Activated CD4-positive, alpha-beta memory T cell treated with anti-CD3 and anti-CD28 coated beads, Interleukin-2, amount 10 ng/mL, durations not matched to agents 7 days and 5 days (primary cell): ENCODE measurements around the gene PSORS1C2. TPM values are rescaled to one million over a fixed set of nuclear protein-coding genes. Genes with fewer than 3 reads are reported as not detected.
A peak's percentile ranks its signal among the peaks of the same experiment; 100 is the strongest.

Source experiments
- CTCF ChIA-PET: fragments of 350-600 bp; sonication (Branson Sonifier 250); formaldehyde crosslinking; loops from one replicate; lab custom pipeline; 2021; ENCODE audit warnings: antibody characterized with exemption, inconsistent platforms; lab: Charles Lee
- POLR2A ChIA-PET: fragments of 350-600 bp; sonication (Branson Sonifier 250); formaldehyde crosslinking; loops from one replicate; lab custom pipeline; 2021; ENCODE audit warnings: antibody characterized with exemption; lab: Charles Lee
- DNase-seq: peaks from one replicate; pipeline ENCODE4 v3.0.0-alpha.2; 2020
- H3K27ac Mint-ChIP-seq: one replicate; pipeline ENCODE4 v1.8.0; 2021; ENCODE audit warnings: mild to moderate bottlenecking, mixed read lengths
- H3K27me3 Mint-ChIP-seq: one replicate; pipeline ENCODE4 v1.8.0; 2021; ENCODE audit warnings: mixed read lengths
- H3K36me3 Mint-ChIP-seq: one replicate; pipeline ENCODE4 v1.8.0; 2021; ENCODE audit warnings: low read depth, mixed read lengths
- H3K4me1 Mint-ChIP-seq: one replicate; pipeline ENCODE4 v1.8.0; 2021; ENCODE audit warnings: mixed read lengths
- H3K4me3 Mint-ChIP-seq: one replicate; pipeline ENCODE4 v1.8.0; 2021; ENCODE audit warnings: mild to moderate bottlenecking, mixed read lengths
- H3K9me3 Mint-ChIP-seq: one replicate; pipeline ENCODE4 v1.8.0; 2021; ENCODE audit warnings: mixed read lengths
- total RNA-seq, 2 experiments: library from RNA; stranded (reverse); gene quantifications; one replicate each; pipeline ENCODE4 v1.2.3, GENCODE V29; 2021

Gene PSORS1C2
- total RNA-seq, 2 experiments from 2014 or later: not detected

- H3K27ac Mint-ChIP-seq: no peak overlapping the region
- no peaks in the 10 kb centered on the region for H3K9me3 Mint-ChIP-seq
- POLR2A ChIA-PET: interaction anchor here (1.2 kb wide), 1 partner anchor 35 kb away, joined by 3 read pairs; no protein-coding TSS in a partner anchor
- peaks cover 41% of the 10 kb centered on the region for H3K36me3 Mint-ChIP-seq
- DNase-seq: no peak
- CTCF ChIA-PET: no interaction called here
- no peak overlapping the region for H3K4me3 Mint-ChIP-seq
- H3K27me3 Mint-ChIP-seq: no peaks in the 10 kb centered on the region
- H3K4me1 Mint-ChIP-seq: peaks cover 41% of the 10 kb centered on the region
Measured at GRCh38 chr6:31163922-31164321, 25.1 kb upstream of the PSORS1C2 start.

- Mint-ChIP-seq H3K36me3 (peaks cover 45% of the 10 kb centered on the region), H3K27me3 (no peaks in the 10 kb centered on the region), H3K9me3 (no peaks in the 10 kb centered on the region), H3K4me3 (no peak overlapping the region), H3K4me1 (peaks cover 43% of the 10 kb centered on the region), H3K27ac (no peak overlapping the region)
- ChIA-PET CTCF (interaction anchor here (0.9 kb wide), 1 partner anchor 205 kb away, joined by 3 read pairs; no protein-coding TSS in a partner anchor), POLR2A (interaction anchor here (1.2 to 1.4 kb wide), 2 partner anchors 36 to 237 kb away, joined by 3 read pairs; no protein-coding TSS in a partner anchor)
- no peak for DNase-seq
Measured at GRCh38 chr6:31162463-31163165, 23.7 kb upstream of the PSORS1C2 start.

GRCh38 chr6:31161216-31162126 is 22.6 kb upstream of the PSORS1C2 start:
- Mint-ChIP-seq H3K4me1 (peaks cover 53% of the 10 kb centered on the region), H3K4me3 (peak overlapping the region; percentile 26)

GRCh38 chr6:31158863-31159855 is 20.3 kb upstream of the PSORS1C2 start:
- H3K4me3 Mint-ChIP-seq: peak overlapping the region; percentile 79

More at GRCh38 chr6:31161216-31162126, 22.6 kb upstream of the PSORS1C2 start:
- POLR2A ChIA-PET: interaction anchor here (1.4 to 1.5 kb wide), 2 partner anchors 238 to 413 kb away, joined by 3 to 4 read pairs; no protein-coding TSS in a partner anchor
- Mint-ChIP-seq H3K27me3 (no peaks in the 10 kb centered on the region), H3K36me3 (peaks cover 45% of the 10 kb centered on the region), H3K27ac (no peak overlapping the region), H3K9me3 (no peaks in the 10 kb centered on the region)
- CTCF ChIA-PET: interaction anchor here (0.7 kb wide), 1 partner anchor 454 kb away, joined by 4 read pairs; no protein-coding TSS in a partner anchor
- DNase-seq: no peak

GRCh38 chr6:31158140-31158862 is 19.4 kb upstream of the PSORS1C2 start, which contains the start of gene TCF19:
TSS of gene TCF19 (plus strand) at chr6:31158589. CDS start at chr6:31159470, 881 bp downstream.
- H3K36me3 Mint-ChIP-seq: peaks cover 46% of the 10 kb centered on the region
- POLR2A ChIA-PET: interaction anchor here (0.9 to 3.1 kb wide), 16 partner anchors 14 to 494 kb away, joined by 3 to 21 read pairs (median 4); partner anchors contain the start of genes BAG6 and DDX39B

More at GRCh38 chr6:31158863-31159855, 20.3 kb upstream of the PSORS1C2 start:
- Mint-ChIP-seq H3K36me3 (peaks cover 52% of the 10 kb centered on the region), H3K9me3 (no peaks in the 10 kb centered on the region), H3K27me3 (no peaks in the 10 kb centered on the region), H3K27ac (peak overlapping the region; percentile 62), H3K4me1 (peaks cover 56% of the 10 kb centered on the region)
- CTCF ChIA-PET: interaction anchor here (0.7 to 4.2 kb wide), 5 partner anchors 34 to 382 kb away, joined by 3 to 19 read pairs (median 4); partner anchors contain the start of gene DDX39B
- POLR2A ChIA-PET: interaction anchor here (0.9 to 3.1 kb wide), 18 partner anchors 11 to 493 kb away, joined by 3 to 21 read pairs (median 4); partner anchors contain the start of genes BAG6, DDX39B and HLA-B
- peak; percentile 42 for DNase-seq

GRCh38 chr6:31157513-31158139 is 18.8 kb upstream of the PSORS1C2 start, which contains the start of gene CCHCR1:
TSS of gene CCHCR1 (minus strand) at chr6:31157802. CDS start at chr6:31157600, 202 bp downstream.
- Mint-ChIP-seq H3K9me3 (no peaks in the 10 kb centered on the region), H3K4me1 (peaks cover 46% of the 10 kb centered on the region), H3K27ac (peak within 1 kb of the TSS; percentile 62), H3K4me3 (peak within 1 kb of the TSS; percentile 79), H3K36me3 (peaks cover 39% of the 10 kb centered on the region), H3K27me3 (no peaks in the 10 kb centered on the region)
- DNase-seq: no peak
- POLR2A ChIA-PET: interaction anchor here (0.7 to 3.1 kb wide), 12 partner anchors 8 to 495 kb away, joined by 3 to 21 read pairs (median 4); partner anchors contain the start of genes BAG6 and DDX39B
- CTCF ChIA-PET: interaction anchor here (1.0 to 4.2 kb wide), 4 partner anchors 20 to 209 kb away, joined by 4 to 19 read pairs (median 6); no protein-coding TSS in a partner anchor

More at GRCh38 chr6:31158140-31158862, 19.4 kb upstream of the PSORS1C2 start, which contains the start of gene TCF19:
- Mint-ChIP-seq H3K27me3 (no peaks in the 10 kb centered on the region), H3K9me3 (no peaks in the 10 kb centered on the region), H3K27ac (peak within 1 kb of the TSS; percentile 62), H3K4me1 (peaks cover 52% of the 10 kb centered on the region), H3K4me3 (peak within 1 kb of the TSS; percentile 79)
- DNase-seq: peak; percentile 100
- CTCF ChIA-PET: interaction anchor here (0.7 to 4.2 kb wide), 5 partner anchors 21 to 383 kb away, joined by 3 to 19 read pairs (median 5); partner anchors contain the start of gene DDX39B

- Mint-ChIP-seq H3K27me3 (no peaks in the 10 kb centered on the region), H3K4me1 (peaks cover 39% of the 10 kb centered on the region), H3K4me3 (peak overlapping the region; percentile 79), H3K36me3 (peaks cover 30% of the 10 kb centered on the region), H3K27ac (no peak overlapping the region), H3K9me3 (no peaks in the 10 kb centered on the region)
- ChIA-PET POLR2A (interaction anchor here (1.4 to 1.8 kb wide), 2 partner anchors 9 to 47 kb away, joined by 3 to 4 read pairs; no protein-coding TSS in a partner anchor), CTCF (interaction anchor here (1.6 to 4.2 kb wide), 2 partner anchors 19 to 210 kb away, joined by 3 to 19 read pairs; no protein-coding TSS in a partner anchor)
- no peak for DNase-seq
Measured at GRCh38 chr6:31156641-31157040, 17.8 kb upstream of the PSORS1C2 start.

GRCh38 chr6:31154436-31154835 is 15.6 kb upstream of the PSORS1C2 start:
- ChIA-PET CTCF (no interaction called here), POLR2A (no interaction called here)
- Mint-ChIP-seq H3K27me3 (no peaks in the 10 kb centered on the region), H3K4me1 (peaks cover 20% of the 10 kb centered on the region), H3K27ac (no peak overlapping the region), H3K36me3 (peaks cover 30% of the 10 kb centered on the region), H3K9me3 (no peaks in the 10 kb centered on the region), H3K4me3 (no peak overlapping the region)
- no peak for DNase-seq

- peaks cover 22% of the 10 kb centered on the region for H3K4me1 Mint-ChIP-seq
- no peaks in the 10 kb centered on the region for H3K27me3 Mint-ChIP-seq
- no peak overlapping the region for H3K27ac Mint-ChIP-seq
- no peak overlapping the region for H3K4me3 Mint-ChIP-seq
- ChIA-PET POLR2A (no interaction called here), CTCF (interaction anchor here (2.0 kb wide), 1 partner anchor 214 kb away, joined by 5 read pairs; no protein-coding TSS in a partner anchor)
- peaks cover 20% of the 10 kb centered on the region for H3K36me3 Mint-ChIP-seq
- DNase-seq: no peak
- H3K9me3 Mint-ChIP-seq: no peaks in the 10 kb centered on the region
Measured at GRCh38 chr6:31152781-31153180, 13.9 kb upstream of the PSORS1C2 start.

- DNase-seq: no peak
- Mint-ChIP-seq H3K36me3 (peaks cover 21% of the 10 kb centered on the region), H3K4me1 (peaks cover 5% of the 10 kb centered on the region), H3K9me3 (no peaks in the 10 kb centered on the region), H3K27me3 (no peaks in the 10 kb centered on the region), H3K27ac (no peak overlapping the region), H3K4me3 (no peak overlapping the region)
- ChIA-PET CTCF (interaction anchor here (1.2 kb wide), 1 partner anchor 18 kb away, joined by 5 read pairs; no protein-coding TSS in a partner anchor), POLR2A (interaction anchor here (0.6 kb wide), 1 partner anchor 403 kb away, joined by 3 read pairs; no protein-coding TSS in a partner anchor)
Measured at GRCh38 chr6:31149827-31150447, 11.1 kb upstream of the PSORS1C2 start.
